HepG2 (cell line): Measurements from ENCODE around the gene SEC16A. TPM values are rescaled to one million over a fixed set of nuclear protein-coding genes. Genes with fewer than 3 reads are reported as not detected.

Experiments
- EEA1 ChIP-seq: sonication (generic); formaldehyde crosslinking; IDR thresholded peaks from 2 replicates; pipeline ENCODE4 v1.5.1; 2020; ENCODE audit warnings: mild to moderate bottlenecking, missing genetic modification reagents, borderline replicate concordance
- KMT2B ChIP-seq: IDR thresholded peaks from 2 replicates; pipeline ENCODE4 v1.6.1; 2016; ENCODE audit warnings: missing genetic modification reagents, missing compliant biosample characterization
- MTA1 ChIP-seq: sonication (generic); formaldehyde crosslinking; IDR thresholded peaks from 2 replicates; pipeline ENCODE4 v1.4.0; 2020; ENCODE audit warnings: missing genetic modification reagents, mild to moderate bottlenecking, borderline replicate concordance
- NFE2L1 ChIP-seq: sonication (generic); formaldehyde crosslinking; IDR thresholded peaks from 2 replicates; pipeline ENCODE4 v1.4.0; 2020; ENCODE audit warnings: missing genetic modification reagents, mild to moderate bottlenecking, borderline replicate concordance
- NONO ChIP-seq, 2 experiments: fragments of 450-650 bp in 1 of 2; sonication (generic) in 1 of 2; formaldehyde crosslinking in 1 of 2; IDR thresholded peaks in 1 of 2; conservative IDR thresholded peaks in 1 of 2; 2 replicates each; pipeline versions ENCODE4 v1.6.1 to v1.8.0; 2017 to 2022; ENCODE audit warnings: mild to moderate bottlenecking in 1 of 2, missing genetic modification reagents in 1 of 2, moderate library complexity in 1 of 2
- SAP130 ChIP-seq: IDR thresholded peaks from 2 replicates; pipeline ENCODE4 v1.6.1; 2016; ENCODE audit warnings: low read depth
- STAG1 ChIP-seq: sonication (generic); formaldehyde crosslinking; IDR thresholded peaks from 2 replicates; pipeline ENCODE4 v1.4.0; 2020; ENCODE audit warnings: missing genetic modification reagents
- THYN1 ChIP-seq: sonication (generic); formaldehyde crosslinking; IDR thresholded peaks from 2 replicates; pipeline ENCODE4 v1.8.1; 2023; ENCODE audit warnings: low read depth, mild to moderate bottlenecking, moderate library complexity, missing genetic modification reagents, borderline replicate concordance
- TOE1 ChIP-seq: sonication (generic); formaldehyde crosslinking; IDR thresholded peaks from 2 replicates; pipeline ENCODE4 v1.4.0; 2020; ENCODE audit warnings: mild to moderate bottlenecking, missing genetic modification reagents
- ZNF430 ChIP-seq: sonication (generic); formaldehyde crosslinking; IDR thresholded peaks from 2 replicates; pipeline ENCODE4 v1.9.0; 2021; ENCODE audit warnings: mild to moderate bottlenecking, missing genetic modification reagents
- ZNF879 ChIP-seq: sonication (generic); formaldehyde crosslinking; IDR thresholded peaks from 2 replicates; pipeline ENCODE4 v1.8.1; 2023; ENCODE audit warnings: missing genetic modification reagents
- ZSCAN20 ChIP-seq: sonication (generic); formaldehyde crosslinking; IDR thresholded peaks from 2 replicates; pipeline ENCODE4 v1.4.0; 2020; ENCODE audit warnings: missing genetic modification reagents, mild to moderate bottlenecking, borderline replicate concordance
- polyA plus RNA-seq, 8 experiments: library from polyadenylated mRNA; depleted of rRNA in 3 of 8; stranded (reverse) in 7 of 8; unstranded in 1 of 8; fragments of >200 nt; fragmentation: Illumina TruSeq in 4 of 8; extraction: Trizol in 4 of 8; gene quantifications; 2 replicates each; pipeline versions ENCODE4 v1.2.1 to v1.2.3, GENCODE V29; 2011 to 2016; ENCODE audit warnings: low read depth in 4 of 8, missing spikeins in 1 of 8, mixed read lengths in 1 of 8; ENCODE audit not compliant: insufficient read depth in 1 of 8
- total RNA-seq, 5 experiments: library from RNA; depleted of rRNA; stranded (reverse); fragments of >200 nt; fragmentation: Illumina TruSeq; extraction: Trizol; gene quantifications; 2 replicates each; pipeline ENCODE4 v1.2.3, GENCODE V29; 2016; ENCODE audit warnings: low read depth in 1 of 5
- TF ChIP-seq, protein P1 (sequence below): sonication (generic); formaldehyde crosslinking; IDR thresholded peaks from 2 replicates; pipeline ENCODE4 v1.5.0; 2020; ENCODE audit warnings: mild to moderate bottlenecking, missing genetic modification reagents, borderline replicate concordance
- TF ChIP-seq, protein P2 (sequence below): sonication (generic); formaldehyde crosslinking; IDR thresholded peaks from 2 replicates; pipeline ENCODE4 v1.4.0; 2020; ENCODE audit warnings: mild to moderate bottlenecking, missing genetic modification reagents, borderline replicate concordance
- TF ChIP-seq, protein P3 (sequence below): sonication (generic); formaldehyde crosslinking; IDR thresholded peaks from 2 replicates; pipeline ENCODE4 v1.9.0; 2021; ENCODE audit warnings: missing genetic modification reagents, mild to moderate bottlenecking, borderline replicate concordance
- TF ChIP-seq, protein P4 (sequence below): sonication (generic); formaldehyde crosslinking; IDR thresholded peaks from 2 replicates; pipeline ENCODE4 v1.4.0; 2020; ENCODE audit warnings: missing genetic modification reagents

Gene SEC16A
- total and polyA plus RNA-seq, 2 of the 13 experiments (the other 11 are each of a cell fraction or from before 2014, with no cell fraction given) = 15.9 to 18.9 TPM

DNA sequence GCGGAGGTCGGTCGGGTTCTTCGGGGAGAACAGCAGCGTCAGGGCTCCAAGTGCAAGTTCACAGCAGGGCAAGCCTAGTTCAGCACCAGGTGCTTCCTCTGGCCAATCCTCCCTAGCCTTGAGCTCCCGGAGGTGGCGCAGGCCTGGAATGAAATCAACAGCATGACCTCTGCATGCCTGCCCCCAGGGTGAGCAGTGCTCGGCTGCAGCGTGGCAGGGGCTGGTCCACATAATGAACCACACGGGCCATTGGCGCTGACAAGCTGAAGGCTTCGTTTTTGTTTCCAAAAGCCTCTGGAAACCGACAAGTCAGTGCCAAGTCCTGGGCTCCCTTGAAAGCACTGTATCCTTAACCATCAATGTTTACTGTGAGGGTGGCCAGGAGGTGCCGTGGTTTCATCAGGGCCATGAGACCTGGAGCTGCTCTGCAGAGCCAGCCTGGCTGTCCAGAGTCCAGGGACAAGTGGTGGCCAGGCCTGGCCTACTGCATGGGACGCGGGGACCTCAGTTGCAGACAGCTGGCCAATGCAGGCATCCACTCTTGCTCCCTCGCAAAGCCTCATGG lies 41.1 kb downstream of the SEC16A start (continued):
- TF ChIP-seq, protein P1, sequence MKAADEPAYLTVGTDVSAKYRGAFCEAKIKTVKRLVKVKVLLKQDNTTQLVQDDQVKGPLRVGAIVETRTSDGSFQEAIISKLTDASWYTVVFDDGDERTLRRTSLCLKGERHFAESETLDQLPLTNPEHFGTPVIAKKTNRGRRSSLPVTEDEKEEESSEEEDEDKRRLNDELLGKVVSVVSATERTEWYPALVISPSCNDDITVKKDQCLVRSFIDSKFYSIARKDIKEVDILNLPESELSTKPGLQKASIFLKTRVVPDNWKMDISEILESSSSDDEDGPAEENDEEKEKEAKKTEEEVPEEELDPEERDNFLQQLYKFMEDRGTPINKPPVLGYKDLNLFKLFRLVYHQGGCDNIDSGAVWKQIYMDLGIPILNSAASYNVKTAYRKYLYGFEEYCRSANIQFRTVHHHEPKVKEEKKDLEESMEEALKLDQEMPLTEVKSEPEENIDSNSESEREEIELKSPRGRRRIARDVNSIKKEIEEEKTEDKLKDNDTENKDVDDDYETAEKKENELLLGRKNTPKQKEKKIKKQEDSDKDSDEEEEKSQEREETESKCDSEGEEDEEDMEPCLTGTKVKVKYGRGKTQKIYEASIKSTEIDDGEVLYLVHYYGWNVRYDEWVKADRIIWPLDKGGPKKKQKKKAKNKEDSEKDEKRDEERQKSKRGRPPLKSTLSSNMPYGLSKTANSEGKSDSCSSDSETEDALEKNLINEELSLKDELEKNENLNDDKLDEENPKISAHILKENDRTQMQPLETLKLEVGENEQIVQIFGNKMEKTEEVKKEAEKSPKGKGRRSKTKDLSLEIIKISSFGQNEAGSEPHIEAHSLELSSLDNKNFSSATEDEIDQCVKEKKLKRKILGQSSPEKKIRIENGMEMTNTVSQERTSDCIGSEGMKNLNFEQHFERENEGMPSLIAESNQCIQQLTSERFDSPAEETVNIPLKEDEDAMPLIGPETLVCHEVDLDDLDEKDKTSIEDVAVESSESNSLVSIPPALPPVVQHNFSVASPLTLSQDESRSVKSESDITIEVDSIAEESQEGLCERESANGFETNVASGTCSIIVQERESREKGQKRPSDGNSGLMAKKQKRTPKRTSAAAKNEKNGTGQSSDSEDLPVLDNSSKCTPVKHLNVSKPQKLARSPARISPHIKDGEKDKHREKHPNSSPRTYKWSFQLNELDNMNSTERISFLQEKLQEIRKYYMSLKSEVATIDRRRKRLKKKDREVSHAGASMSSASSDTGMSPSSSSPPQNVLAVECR (CRISPR knock-in tag) = peak; percentile 67; the same call in 1 of the 2 replicates
- TF ChIP-seq EEA1 (CRISPR knock-in tag) = no peak
- TF ChIP-seq SAP130 (CRISPR knock-in tag) = peak; percentile 70
- TF ChIP-seq NFE2L1 (CRISPR knock-in tag) = no peak
- no peak for TF ChIP-seq ZSCAN20
- TF ChIP-seq, protein P2, sequence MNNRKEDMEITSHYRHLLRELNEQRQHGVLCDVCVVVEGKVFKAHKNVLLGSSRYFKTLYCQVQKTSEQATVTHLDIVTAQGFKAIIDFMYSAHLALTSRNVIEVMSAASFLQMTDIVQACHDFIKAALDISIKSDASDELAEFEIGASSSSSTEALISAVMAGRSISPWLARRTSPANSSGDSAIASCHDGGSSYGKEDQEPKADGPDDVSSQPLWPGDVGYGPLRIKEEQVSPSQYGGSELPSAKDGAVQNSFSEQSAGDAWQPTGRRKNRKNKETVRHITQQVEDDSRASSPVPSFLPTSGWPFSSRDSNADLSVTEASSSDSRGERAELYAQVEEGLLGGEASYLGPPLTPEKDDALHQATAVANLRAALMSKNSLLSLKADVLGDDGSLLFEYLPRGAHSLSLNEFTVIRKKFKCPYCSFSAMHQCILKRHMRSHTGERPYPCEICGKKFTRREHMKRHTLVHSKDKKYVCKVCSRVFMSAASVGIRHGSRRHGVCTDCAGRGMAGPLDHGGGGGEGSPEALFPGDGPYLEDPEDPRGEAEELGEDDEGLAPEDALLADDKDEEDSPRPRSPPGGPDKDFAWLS (CRISPR knock-in tag) = no peak
- no peak for TF ChIP-seq KMT2B
- TF ChIP-seq TOE1 (CRISPR knock-in tag) = no peak
- TF ChIP-seq ZNF430 (CRISPR knock-in tag) = peak; percentile 59; the same call in 1 of the 2 replicates
- TF ChIP-seq ZNF879 = no peak
- TF ChIP-seq, protein P3, sequence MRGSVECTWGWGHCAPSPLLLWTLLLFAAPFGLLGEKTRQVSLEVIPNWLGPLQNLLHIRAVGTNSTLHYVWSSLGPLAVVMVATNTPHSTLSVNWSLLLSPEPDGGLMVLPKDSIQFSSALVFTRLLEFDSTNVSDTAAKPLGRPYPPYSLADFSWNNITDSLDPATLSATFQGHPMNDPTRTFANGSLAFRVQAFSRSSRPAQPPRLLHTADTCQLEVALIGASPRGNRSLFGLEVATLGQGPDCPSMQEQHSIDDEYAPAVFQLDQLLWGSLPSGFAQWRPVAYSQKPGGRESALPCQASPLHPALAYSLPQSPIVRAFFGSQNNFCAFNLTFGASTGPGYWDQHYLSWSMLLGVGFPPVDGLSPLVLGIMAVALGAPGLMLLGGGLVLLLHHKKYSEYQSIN (CRISPR knock-in tag) = no peak
- no peak for TF ChIP-seq THYN1 (CRISPR knock-in tag)
- TF ChIP-seq, protein P4, sequence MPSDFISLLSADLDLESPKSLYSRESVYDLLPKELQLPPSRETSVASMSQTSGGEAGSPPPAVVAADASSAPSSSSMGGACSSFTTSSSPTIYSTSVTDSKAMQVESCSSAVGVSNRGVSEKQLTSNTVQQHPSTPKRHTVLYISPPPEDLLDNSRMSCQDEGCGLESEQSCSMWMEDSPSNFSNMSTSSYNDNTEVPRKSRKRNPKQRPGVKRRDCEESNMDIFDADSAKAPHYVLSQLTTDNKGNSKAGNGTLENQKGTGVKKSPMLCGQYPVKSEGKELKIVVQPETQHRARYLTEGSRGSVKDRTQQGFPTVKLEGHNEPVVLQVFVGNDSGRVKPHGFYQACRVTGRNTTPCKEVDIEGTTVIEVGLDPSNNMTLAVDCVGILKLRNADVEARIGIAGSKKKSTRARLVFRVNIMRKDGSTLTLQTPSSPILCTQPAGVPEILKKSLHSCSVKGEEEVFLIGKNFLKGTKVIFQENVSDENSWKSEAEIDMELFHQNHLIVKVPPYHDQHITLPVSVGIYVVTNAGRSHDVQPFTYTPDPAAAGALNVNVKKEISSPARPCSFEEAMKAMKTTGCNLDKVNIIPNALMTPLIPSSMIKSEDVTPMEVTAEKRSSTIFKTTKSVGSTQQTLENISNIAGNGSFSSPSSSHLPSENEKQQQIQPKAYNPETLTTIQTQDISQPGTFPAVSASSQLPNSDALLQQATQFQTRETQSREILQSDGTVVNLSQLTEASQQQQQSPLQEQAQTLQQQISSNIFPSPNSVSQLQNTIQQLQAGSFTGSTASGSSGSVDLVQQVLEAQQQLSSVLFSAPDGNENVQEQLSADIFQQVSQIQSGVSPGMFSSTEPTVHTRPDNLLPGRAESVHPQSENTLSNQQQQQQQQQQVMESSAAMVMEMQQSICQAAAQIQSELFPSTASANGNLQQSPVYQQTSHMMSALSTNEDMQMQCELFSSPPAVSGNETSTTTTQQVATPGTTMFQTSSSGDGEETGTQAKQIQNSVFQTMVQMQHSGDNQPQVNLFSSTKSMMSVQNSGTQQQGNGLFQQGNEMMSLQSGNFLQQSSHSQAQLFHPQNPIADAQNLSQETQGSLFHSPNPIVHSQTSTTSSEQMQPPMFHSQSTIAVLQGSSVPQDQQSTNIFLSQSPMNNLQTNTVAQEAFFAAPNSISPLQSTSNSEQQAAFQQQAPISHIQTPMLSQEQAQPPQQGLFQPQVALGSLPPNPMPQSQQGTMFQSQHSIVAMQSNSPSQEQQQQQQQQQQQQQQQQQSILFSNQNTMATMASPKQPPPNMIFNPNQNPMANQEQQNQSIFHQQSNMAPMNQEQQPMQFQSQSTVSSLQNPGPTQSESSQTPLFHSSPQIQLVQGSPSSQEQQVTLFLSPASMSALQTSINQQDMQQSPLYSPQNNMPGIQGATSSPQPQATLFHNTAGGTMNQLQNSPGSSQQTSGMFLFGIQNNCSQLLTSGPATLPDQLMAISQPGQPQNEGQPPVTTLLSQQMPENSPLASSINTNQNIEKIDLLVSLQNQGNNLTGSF (CRISPR knock-in tag) = no peak
- peak; percentile 57; the same call in 1 of the 2 replicates for TF ChIP-seq MTA1 (CRISPR knock-in tag)
- TF ChIP-seq NONO (IDR thresholded peaks at IDR 0.05) = no peak
- 0 out of 2 replicates have a peak, but pooled peaks have one; percentile 36 for TF ChIP-seq NONO (CRISPR knock-in tag; conservative IDR thresholded peaks at IDR 0.05)
- TF ChIP-seq STAG1 (CRISPR knock-in tag) = no peak
